Measurements from ENCODE around the gene MEIS2. TPM values are rescaled to one million over a fixed set of nuclear protein-coding genes. Genes with fewer than 3 reads are reported as not detected.

The MEIS2 gene
- total RNA-seq, 1 experiment from 2014 or later, result 23.1 TPM

- no peak for DNase-seq
- no TSS peak for BruUV-seq (replicated peaks)
- Mint-ChIP-seq H3K27ac (ENCODE audit: unreplicated experiment) (no peak overlapping the region), H3K9me3 (ENCODE audit: low read depth, unreplicated experiment) (no peaks in the 10 kb centered on the region), H3K36me3 (ENCODE audit: insufficient read depth, unreplicated experiment) (no peaks in the 10 kb centered on the region), H3K4me3 (ENCODE audit: low read depth, unreplicated experiment) (no peak overlapping the region), H3K4me1 (ENCODE audit: low read depth, unreplicated experiment) (no peaks in the 10 kb centered on the region), H3K27me3 (ENCODE audit: unreplicated experiment) (no peaks in the 10 kb centered on the region)
- CTCF ChIA-PET, result no interaction called here
- TF ChIP-seq CTCF (IDR thresholded peaks at IDR 0.05; ENCODE audit: unreplicated experiment), result no peak
- intact Hi-C loops (cut with micrococcal nuclease; ENCODE audit: unreplicated experiment), result no loop called here
Observed at GRCh38 chr15:36977659-36978058, 122.7 kb downstream of the MEIS2 start.

- intact Hi-C loops (cut with micrococcal nuclease; ENCODE audit: unreplicated experiment), result no loop called here
- no peaks in the 10 kb centered on the region for H3K27me3 Mint-ChIP-seq (ENCODE audit: unreplicated experiment)
- no peaks in the 10 kb centered on the region for H3K36me3 Mint-ChIP-seq (ENCODE audit: insufficient read depth, unreplicated experiment)
- no TSS peak for BruUV-seq (replicated peaks)
- H3K27ac Mint-ChIP-seq (ENCODE audit: unreplicated experiment), result no peak overlapping the region
- no peak for TF ChIP-seq CTCF (IDR thresholded peaks at IDR 0.05; ENCODE audit: unreplicated experiment)
- CTCF ChIA-PET, result no interaction called here
- no peaks in the 10 kb centered on the region for H3K9me3 Mint-ChIP-seq (ENCODE audit: low read depth, unreplicated experiment)
- H3K4me1 Mint-ChIP-seq (ENCODE audit: low read depth, unreplicated experiment), result no peaks in the 10 kb centered on the region
- no peak overlapping the region for H3K4me3 Mint-ChIP-seq (ENCODE audit: low read depth, unreplicated experiment)
- DNase-seq, result no peak
Observed at GRCh38 chr15:36972704-36973103, 127.6 kb downstream of the MEIS2 start.

GRCh38 chr15:36970522-36970921 lies 129.8 kb downstream of the MEIS2 start:
- no peak overlapping the region for H3K4me3 Mint-ChIP-seq (ENCODE audit: low read depth, unreplicated experiment)
- CTCF ChIA-PET, result interaction anchor here (0.6 kb wide), 1 partner anchor 1459 kb away, joined by 4 read pairs; no protein-coding TSS in a partner anchor

GRCh38 chr15:36967929-36968328 lies 132.4 kb downstream of the MEIS2 start:
- CTCF ChIA-PET, result no interaction called here
- intact Hi-C loops (cut with micrococcal nuclease; ENCODE audit: unreplicated experiment), result no loop called here
- Mint-ChIP-seq H3K27ac (ENCODE audit: unreplicated experiment) (no peak overlapping the region), H3K27me3 (ENCODE audit: unreplicated experiment) (no peaks in the 10 kb centered on the region), H3K4me1 (ENCODE audit: low read depth, unreplicated experiment) (no peaks in the 10 kb centered on the region), H3K4me3 (ENCODE audit: low read depth, unreplicated experiment) (no peak overlapping the region), H3K9me3 (ENCODE audit: low read depth, unreplicated experiment) (no peaks in the 10 kb centered on the region), H3K36me3 (ENCODE audit: insufficient read depth, unreplicated experiment) (no peaks in the 10 kb centered on the region)
- no peak for DNase-seq
- no peak for TF ChIP-seq CTCF (IDR thresholded peaks at IDR 0.05; ENCODE audit: unreplicated experiment)
- BruUV-seq (replicated peaks), result no TSS peak

More at GRCh38 chr15:36970522-36970921, 129.8 kb downstream of the MEIS2 start:
- no peaks in the 10 kb centered on the region for H3K36me3 Mint-ChIP-seq (ENCODE audit: insufficient read depth, unreplicated experiment)
- H3K27ac Mint-ChIP-seq (ENCODE audit: unreplicated experiment), result no peak overlapping the region
- H3K4me1 Mint-ChIP-seq (ENCODE audit: low read depth, unreplicated experiment), result no peaks in the 10 kb centered on the region
- no TSS peak for BruUV-seq (replicated peaks)
- no peaks in the 10 kb centered on the region for H3K9me3 Mint-ChIP-seq (ENCODE audit: low read depth, unreplicated experiment)
- intact Hi-C loops (cut with micrococcal nuclease; ENCODE audit: unreplicated experiment), result no loop called here
- H3K27me3 Mint-ChIP-seq (ENCODE audit: unreplicated experiment), result no peaks in the 10 kb centered on the region
- no peak for TF ChIP-seq CTCF (IDR thresholded peaks at IDR 0.05; ENCODE audit: unreplicated experiment)
- no peak for DNase-seq

Data from Calu3 (cell line).